GM19397 (cell line): ENCODE results near the gene LAMA1.

Experiments
- ATAC-seq: cut with Tn5 transposase; IDR thresholded peaks from one replicate; pipeline ENCODE4 v1.9.1; 2021; ENCODE audit warnings: mild to moderate bottlenecking, moderate library complexity; ENCODE audit not compliant: unreplicated experiment

The LAMA1 gene

GRCh38 chr18:7049951-7050350 is 67.6 kb downstream of the LAMA1 start:
- no peak for ATAC-seq

DNA sequence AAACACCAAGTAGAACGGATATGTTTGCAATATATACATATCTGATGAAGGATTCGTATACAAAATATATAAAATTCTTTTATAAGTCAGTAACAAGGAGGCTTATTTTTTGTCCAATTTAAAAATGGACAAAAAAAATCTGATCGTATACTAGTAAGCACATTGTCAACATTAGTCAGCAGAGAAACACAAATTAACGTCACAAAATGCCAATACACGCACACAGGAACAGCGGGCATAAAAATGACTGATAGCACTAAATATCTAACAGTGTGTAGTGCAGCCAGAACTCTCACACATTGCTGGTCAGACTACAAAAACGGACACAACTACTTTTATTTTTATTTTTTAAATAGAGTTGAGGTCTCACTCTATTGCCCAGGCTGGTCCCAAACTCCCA is 69.5 kb downstream of the LAMA1 start:
- ATAC-seq: no peak

GRCh38 chr18:7047336-7047735 is 70.3 kb downstream of the LAMA1 start:
- ATAC-seq: no peak

DNA sequence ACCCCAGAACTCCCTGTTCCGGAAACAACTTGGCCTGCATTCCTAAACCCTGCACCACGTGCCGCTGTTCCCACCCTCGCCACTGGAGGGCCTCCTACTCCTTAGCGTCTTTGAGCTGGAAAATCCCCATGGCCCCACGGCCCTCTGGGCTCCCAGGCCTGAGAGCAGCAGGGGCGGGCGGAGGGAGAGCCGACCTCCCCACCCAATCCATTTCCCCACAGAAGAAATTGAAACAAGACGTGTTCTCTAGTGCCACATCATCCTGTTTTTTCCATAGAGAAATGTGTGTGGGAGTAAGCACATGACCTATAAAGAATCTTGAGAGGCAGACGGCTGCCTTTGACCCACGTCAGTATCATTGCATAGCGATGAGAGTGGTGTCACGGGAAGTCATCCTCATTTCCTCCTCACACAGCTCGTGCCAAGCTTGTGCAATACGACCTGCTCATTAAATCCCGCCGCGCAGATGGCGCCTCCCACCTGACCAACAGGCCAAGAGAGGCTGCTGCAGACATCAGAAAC is 79.2 kb downstream of the LAMA1 start:
- no peak for ATAC-seq

DNA sequence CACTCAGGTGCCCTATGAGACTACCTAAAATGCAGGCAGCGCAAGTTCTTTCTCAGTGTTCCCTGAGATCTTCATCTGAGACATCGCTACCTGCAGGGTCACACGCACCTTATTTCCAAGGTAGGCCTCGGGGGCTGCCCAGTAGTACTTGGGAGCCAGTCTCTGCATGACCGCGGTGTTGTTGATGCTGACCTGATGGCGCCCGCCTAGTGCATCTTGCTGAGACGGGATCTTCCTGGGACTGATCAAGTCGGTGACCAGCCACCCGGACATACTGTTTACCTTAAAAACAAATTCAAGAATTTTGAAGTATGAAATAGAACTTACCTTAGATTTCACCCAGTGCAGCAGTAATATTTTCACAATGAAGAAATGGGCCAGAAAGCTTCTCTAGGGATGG is 80.1 kb downstream of the LAMA1 start:
- ATAC-seq: no peak

GRCh38 chr18:7035807-7036206 is 81.8 kb downstream of the LAMA1 start:
- ATAC-seq: no peak

- ATAC-seq: no peak
These were observed 82.7 kb downstream of the LAMA1 start for GRCh38 chr18:7034924-7035323.

DNA sequence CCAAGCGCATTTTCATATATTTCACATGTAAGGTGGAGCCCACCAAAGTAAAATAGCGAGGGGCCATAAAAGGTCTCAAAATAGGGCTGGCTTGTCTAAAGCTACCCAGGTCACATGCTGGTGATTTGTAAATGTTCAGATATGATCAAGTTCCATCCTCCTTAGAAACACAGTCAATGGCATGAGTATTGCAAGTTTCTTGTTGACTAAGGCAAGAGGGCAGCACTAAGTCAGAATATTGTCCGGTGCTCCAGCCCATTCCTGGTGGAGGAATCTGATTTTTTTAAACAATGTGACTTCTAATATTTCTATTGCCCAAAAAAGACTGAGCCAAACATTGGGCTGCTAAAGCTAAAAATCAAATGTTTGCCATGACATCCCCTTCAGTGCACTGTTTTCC is 85.1 kb downstream of the LAMA1 start:
- no peak for ATAC-seq

- ATAC-seq: no peak
These were observed 89.0 kb downstream of the LAMA1 start for GRCh38 chr18:7028625-7029024.

GRCh38 chr18:7025194-7025593 is 92.4 kb downstream of the LAMA1 start:
- ATAC-seq: no peak

DNA sequence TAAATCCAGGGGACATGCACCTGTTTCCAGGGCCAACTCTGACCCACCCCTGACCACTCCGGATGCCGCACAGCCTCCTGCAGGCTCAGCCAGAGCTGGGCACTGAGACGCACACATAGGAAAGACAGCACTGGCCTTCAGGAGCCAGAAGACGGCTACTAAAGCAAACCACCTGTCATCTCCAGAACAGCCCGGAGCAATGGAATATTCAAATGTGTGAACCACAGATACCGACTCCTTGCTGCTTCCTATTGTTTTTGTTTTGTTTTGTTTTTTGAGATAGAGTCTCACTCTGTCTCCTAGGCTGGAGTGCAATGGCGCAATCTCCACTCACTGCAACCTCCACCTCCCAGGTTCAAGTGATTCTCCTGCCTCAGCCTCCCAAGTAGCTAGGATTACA is 94.0 kb downstream of the LAMA1 start:
- ATAC-seq: no peak

DNA sequence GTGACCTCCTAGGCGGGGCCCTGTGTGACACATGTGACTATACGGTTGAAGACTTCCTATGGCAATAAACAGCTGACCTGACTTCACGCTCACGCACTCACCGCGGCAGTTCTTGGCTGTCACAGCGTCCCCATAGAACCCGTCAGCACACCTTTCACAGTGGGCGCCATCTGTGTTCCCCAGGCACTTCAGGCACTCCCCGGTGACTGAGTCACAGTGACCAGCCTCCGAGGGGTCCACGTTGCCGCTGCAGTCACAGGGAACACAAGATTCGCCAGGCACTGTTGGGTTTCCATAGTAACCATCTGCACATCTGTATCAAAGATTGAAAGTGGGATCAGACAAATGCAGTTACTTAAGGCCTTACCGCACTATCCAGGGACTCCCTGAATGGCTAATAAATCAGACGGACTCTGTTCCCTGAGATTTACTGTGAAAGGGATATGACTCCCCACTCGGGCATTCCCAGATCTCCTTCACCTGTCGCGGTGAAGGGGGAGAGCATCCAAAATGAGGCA is 94.5 kb downstream of the LAMA1 start:
- ATAC-seq: no peak

DNA sequence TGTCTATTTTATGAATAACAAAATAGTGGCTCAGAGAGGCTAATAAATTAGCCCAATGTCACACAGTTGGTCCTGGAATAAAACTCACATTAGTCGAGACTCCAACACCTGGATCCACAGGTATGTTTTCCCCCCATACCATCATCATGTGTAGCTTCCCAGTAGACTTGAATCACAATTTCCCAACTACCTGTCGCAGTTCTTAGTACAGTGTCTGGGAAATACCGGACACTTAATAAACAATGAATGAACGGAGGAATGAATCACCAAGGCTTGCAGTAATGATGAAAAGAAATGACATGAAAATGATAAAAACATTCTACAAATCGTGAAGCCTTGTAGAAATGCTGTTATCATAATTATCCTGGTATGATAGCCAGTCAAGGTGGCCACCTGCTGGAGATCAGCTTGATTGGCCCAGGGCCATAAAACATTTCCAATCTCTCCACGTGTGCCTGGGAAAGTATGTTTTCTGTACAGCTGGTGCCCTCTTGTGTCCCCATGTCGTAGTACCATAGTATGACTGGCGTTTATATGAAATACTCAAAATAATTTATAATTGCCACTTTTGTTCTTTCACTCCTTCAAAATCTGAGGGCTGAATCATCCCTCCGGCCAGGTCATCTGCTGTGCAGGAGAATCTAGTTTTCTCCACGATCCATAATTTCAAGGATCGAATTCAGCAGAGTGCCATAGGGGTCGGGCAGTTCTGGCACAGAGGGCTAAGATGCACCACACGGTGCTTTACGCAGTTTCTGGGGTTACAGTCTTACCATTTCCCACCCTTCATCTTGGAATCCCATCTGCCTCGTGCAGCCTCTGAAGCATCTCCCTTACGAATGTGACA is 95.4 kb downstream of the LAMA1 start:
- ATAC-seq: no peak

DNA sequence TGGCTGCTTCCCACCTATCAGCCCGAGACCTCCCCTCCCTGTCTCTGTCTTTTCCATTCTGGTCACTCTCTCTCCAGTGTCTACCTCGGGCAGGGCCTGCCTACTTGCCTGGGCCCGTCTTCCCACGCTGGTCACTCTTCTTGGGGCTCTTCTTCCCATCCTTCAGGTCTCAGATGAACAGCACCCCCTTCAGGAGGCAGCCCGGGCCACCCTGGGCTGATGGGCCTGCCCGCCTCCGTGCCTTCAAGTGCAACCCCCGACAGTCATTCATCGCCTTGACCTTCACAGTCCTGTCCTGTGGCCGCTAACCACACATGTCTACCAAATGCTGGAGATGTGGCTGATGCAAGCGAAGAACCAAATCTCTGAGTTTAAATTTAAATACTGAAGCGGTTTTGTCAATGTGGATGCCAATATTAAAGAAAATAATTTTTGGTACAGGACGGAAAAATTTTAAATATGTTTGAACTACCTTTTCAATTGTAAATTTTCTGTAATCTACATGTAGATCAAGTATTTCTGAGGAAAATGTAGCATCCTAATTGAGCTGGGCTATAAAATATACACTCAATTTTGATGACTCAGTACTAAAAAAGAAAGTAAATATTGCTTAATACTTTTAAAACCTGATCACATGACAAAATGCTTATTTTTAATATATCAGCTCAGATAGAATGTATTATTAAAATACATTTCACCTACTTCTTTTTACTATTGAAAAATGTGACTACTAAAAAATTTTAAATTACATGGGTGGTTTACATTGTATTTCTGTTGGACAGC is 96.4 kb downstream of the LAMA1 start:
- ATAC-seq: no peak

GRCh38 chr18:7017013-7017412 is 100.6 kb downstream of the LAMA1 start:
- ATAC-seq: no peak

DNA sequence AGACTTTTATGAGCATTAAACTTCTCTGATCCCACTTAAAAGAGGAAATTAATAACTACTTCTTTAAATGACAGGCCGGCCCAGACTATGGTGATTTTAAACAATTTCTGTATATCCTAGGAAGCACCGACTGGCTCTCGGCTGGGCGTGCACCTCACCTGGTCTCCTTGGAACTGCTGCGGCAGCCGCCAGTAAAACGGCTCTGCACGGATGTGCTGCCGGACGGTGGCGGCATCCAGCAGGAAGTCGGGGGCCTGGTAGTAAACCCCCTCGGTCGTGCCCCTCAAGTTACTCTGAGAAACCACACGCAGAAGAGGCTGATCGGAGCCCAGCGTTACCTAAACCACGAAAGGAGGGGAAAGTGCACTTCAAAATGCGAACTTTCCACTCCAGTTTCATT is 106.5 kb downstream of the LAMA1 start:
- ATAC-seq: no peak

DNA sequence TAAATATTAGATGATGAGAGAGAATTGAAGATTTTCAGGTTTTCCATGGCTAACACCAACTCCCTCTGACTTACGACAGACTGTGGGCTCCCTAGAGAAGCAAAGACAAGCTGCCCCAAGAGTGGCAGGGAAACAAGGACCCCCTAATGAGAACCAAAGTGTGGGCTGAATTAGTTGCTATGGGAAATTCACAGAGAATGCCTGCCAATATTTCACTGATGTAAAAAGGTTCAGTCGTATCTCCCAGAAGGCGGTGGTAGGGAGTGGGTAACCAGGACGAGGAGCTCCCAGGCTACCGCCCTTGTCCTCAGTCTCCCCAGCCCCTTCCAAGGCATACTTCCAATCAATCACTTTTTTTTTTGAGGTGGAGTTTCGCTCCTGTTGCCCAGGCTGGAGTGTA is 113.6 kb downstream of the LAMA1 start:
- no peak for ATAC-seq

DNA sequence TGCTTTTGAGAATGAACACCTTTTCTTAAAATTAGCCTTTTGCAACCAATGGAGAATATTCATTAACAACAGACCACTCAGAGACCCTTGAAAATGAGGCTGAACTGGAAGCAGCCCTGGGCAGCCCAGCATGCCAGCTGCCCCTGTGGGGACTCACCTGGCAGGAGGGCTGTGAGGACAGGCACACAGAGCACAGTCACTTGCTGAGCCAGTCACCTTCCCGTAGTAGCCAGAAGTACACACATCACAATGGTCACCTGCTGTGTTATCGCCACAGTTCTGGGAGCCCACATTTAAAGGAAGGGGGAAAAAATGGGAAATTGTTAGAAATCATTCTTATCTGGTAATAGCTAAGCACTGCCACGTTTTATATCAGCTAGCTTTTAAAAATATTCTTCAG is 115.5 kb downstream of the LAMA1 start:
- ATAC-seq: no peak

DNA sequence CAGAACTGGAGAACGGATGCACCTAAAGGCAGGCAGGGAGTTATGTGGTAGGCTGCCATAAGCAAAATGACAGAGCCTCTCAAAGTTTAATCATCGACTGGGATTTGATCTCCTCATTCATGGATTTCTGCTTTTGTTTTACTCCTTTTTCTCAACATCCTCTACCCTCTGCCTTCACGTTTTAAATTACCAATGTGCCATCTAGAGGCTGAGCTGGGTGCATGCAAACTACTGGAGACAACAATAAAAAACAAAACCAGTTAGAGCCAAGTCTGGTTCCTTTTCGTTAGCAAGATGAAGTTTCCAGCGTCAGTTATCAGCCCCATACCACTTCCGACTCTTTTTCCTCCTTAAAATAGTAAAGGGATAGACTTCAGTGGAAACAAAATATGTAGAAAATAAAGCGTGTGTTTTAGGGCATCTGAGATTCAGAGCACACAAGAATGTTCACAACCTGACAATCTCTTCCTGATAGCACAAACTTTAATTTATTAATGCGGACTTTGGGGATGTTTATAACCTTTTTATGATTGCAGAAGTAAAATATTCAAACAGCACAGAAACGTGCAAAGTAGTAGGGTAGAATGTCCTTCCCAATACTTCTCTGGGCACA is 117.0 kb downstream of the LAMA1 start:
- no peak for ATAC-seq

GRCh38 chr18:6997808-6998207 is 119.8 kb downstream of the LAMA1 start:
- ATAC-seq: no peak

- ATAC-seq: no peak
These were observed 122.7 kb downstream of the LAMA1 start for GRCh38 chr18:6994771-6995430.
